ENCODE results near the gene C16orf54. TPM values are rescaled to one million over a fixed set of nuclear protein-coding genes. Genes with fewer than 3 reads are reported as not detected.

Gene C16orf54
- total and polyA plus RNA-seq, 10 of the 15 experiments (the other 5 are each of a cell fraction or from before 2014, with no cell fraction given) = 2.1 to 13.3 (median 5.4) TPM

GRCh38 chr16:29747947-29748759, 2.4 kb upstream of the C16orf54 start:
- peaks cover 10% of the 10 kb centered on the region for H3K79me2 ChIP-seq (ENCODE audit: control insufficient read depth, insufficient read depth, low read length)
- no peaks in the 10 kb centered on the region; the same call in 1 of the 2 replicates for H4K20me1 ChIP-seq (ENCODE audit: control insufficient read depth, insufficient read depth)
- TF ChIP-seq KDM1A (IDR thresholded peaks at IDR 0.05; ENCODE audit: borderline replicate concordance) (no peak), PKNOX1 (IDR thresholded peaks at IDR 0.05) (no peak), PAX5 (IDR thresholded peaks at IDR 0.05; ENCODE audit: borderline replicate concordance, low read depth, low read length) (no peak), HDGF (IDR thresholded peaks at IDR 0.05) (no peak), MTA3 (IDR thresholded peaks at IDR 0.05; ENCODE audit: borderline replicate concordance, low read length) (no peak), E2F8 (IDR thresholded peaks at IDR 0.05; ENCODE audit: low read depth, partially characterized antibody) (no peak), ZNF217 (IDR thresholded peaks at IDR 0.05) (no peak), ZNF207 (IDR thresholded peaks at IDR 0.05; ENCODE audit: borderline replicate concordance) (no peak), NKRF (conservative IDR thresholded peaks at IDR 0.05) (no peak), NBN (IDR thresholded peaks at IDR 0.05) (no peak), BMI1 (IDR thresholded peaks at IDR 0.05; ENCODE audit: borderline replicate concordance) (no peak), RCOR1 (conservative IDR thresholded peaks at IDR 0.05; ENCODE audit: low read depth, low read length) (no peak)
- FAIRE-seq (no peak), ATAC-seq (no peak), DNase-seq (ENCODE audit: low read depth, low spot score) (no peak)
- ChIA-PET SMC1A (ENCODE audit: uncharacterized antibody, unreplicated experiment) (interaction anchor here (1.1 kb wide), 1 partner anchor 55 kb away, joined by 3 read pairs; no protein-coding TSS in a partner anchor), CTCF (interaction anchor here (1.0 to 2.0 kb wide), 4 partner anchors 9 to 42 kb away, joined by 3 to 6 read pairs (median 4); partner anchors contain the start of gene KIF22), RAD21 (ENCODE audit: unreplicated experiment) (no interaction called here), POLR2A (interaction anchor here (1.5 kb wide), 1 partner anchor 18 kb away, joined by 6 read pairs; no protein-coding TSS in a partner anchor)
- no peaks in the 10 kb centered on the region for H3K27me3 ChIP-seq (replicated peaks in 1 of 2; ENCODE audit: control insufficient read depth in 2 of 2, insufficient read depth in 2 of 2, low read length in 1 of 2)
- H3K4me2 ChIP-seq (ENCODE audit: control insufficient read depth, insufficient read depth) = no peak overlapping the region
- peaks cover 39% of the 10 kb centered on the region for H3K4me1 ChIP-seq (ENCODE audit: control insufficient read depth, insufficient read depth, low read length)
- no peaks in the 10 kb centered on the region; a peak in 2 of 4 replicates for H3K36me3 ChIP-seq (ENCODE audit: control insufficient read depth in 2 of 2, insufficient read depth in 2 of 2, low read length in 1 of 2)
- H3K27ac ChIP-seq (ENCODE audit: control insufficient read depth, insufficient read depth) = no peak overlapping the region
- no peak overlapping the region for H3K4me3 ChIP-seq
- 97% methylated on average over 29 of the region's 30 CpGs for WGBS (ENCODE audit: insufficient coverage, insufficient replicate concordance, low lambda C conversion rate, missing lambda C conversion rate)
- H2AFZ ChIP-seq (ENCODE audit: control insufficient read depth, low read depth, low read length) = no peak overlapping the region
- intact Hi-C loops (cut with micrococcal nuclease; ENCODE audit: unreplicated experiment) = loop anchor here (5.0 kb wide), 1 partner anchor 34 kb away; no protein-coding TSS in a partner anchor
- no TSS peak for BruUV-seq (replicated peaks)
- no peaks in the 10 kb centered on the region; the same call in 2 of the 3 replicates for H3K9me3 ChIP-seq (replicated peaks; ENCODE audit: control insufficient read depth, insufficient read depth, low read length)
- in situ Hi-C loops (cut with MboI) = no loop called here
- H3K9ac ChIP-seq (ENCODE audit: control insufficient read depth, insufficient read depth, low read length) = no peak overlapping the region

Measured in GM12878 (cell line).